K562 (cell line): ENCODE measurements around the gene TOR1B. TPM values are rescaled to one million over a fixed set of nuclear protein-coding genes. Genes with fewer than 3 reads are reported as not detected.

Source experiments
- ATAC-seq: fragments of 200-7000 bp; cut with Tn5 transposase; 3 replicates; pipeline ENCODE4 v1.9.1; 2020; ENCODE audit warnings: moderate library complexity
- BruUV-seq: library from RNA; stranded (reverse); fragments of 400-500 nt; replicated peaks from 2 replicates; lab custom pipeline; 2021; lab: Mats Ljungman, UMichigan
- CTCF ChIA-PET: fragments of 300-600 bp; formaldehyde crosslinking; extraction: SDS; loops from one replicate; lab custom pipeline; 2021; ENCODE audit warnings: low intra/inter-chr PET ratio; lab: Yijun Ruan, JAX
- POLR2A ChIA-PET: fragments of 300-600, 350-650 bp; sonication (Branson Sonifier 250); formaldehyde crosslinking; extraction: SDS; loops from one replicate; lab custom pipeline; 2021; ENCODE audit warnings: antibody characterized with exemption, inconsistent platforms; lab: Yijun Ruan, JAX
- DNase-seq, 4 experiments: peaks; one replicate each; pipeline versions ENCODE4 v3.0.0 to v3.0.0-alpha.2; 2011 to 2018; ENCODE audit warnings: low spot score in 3 of 4, mixed read lengths in 3 of 4; ENCODE audit errors: extremely low read depth in 1 of 4
- FAIRE-seq: peaks from 2 replicates; lab custom pipeline; 2011; peaks lifted over from hg19 to GRCh38; lab: Jason Lieb, UNC
- H2AFZ ChIP-seq: 2 replicates; pipeline ENCODE4 v1.6.0; 2011; ENCODE audit warnings: low read depth, low read length, control low read depth, inconsistent platforms
- H3K27ac ChIP-seq: fragments of 200-600 bp; 3 replicates; pipeline ENCODE4 v1.8.0; 2011; ENCODE audit warnings: low read depth, mild to moderate bottlenecking, control low read depth, inconsistent platforms, low read length, moderate library complexity, mixed read lengths; ENCODE audit errors: extremely low read depth
- H3K27me3 ChIP-seq, 2 experiments: fragments of 300-600 bp in 1 of 2; 2 replicates in 1 of 2; 3 replicates in 1 of 2; pipeline versions ENCODE4 v1.6.0 to v1.8.0; 2011; ENCODE audit warnings: inconsistent platforms in 2 of 2, low read length in 2 of 2, mild to moderate bottlenecking in 1 of 2, mixed read lengths in 1 of 2, moderate library complexity in 1 of 2; ENCODE audit not compliant: control insufficient read depth in 2 of 2, insufficient read depth in 2 of 2
- H3K36me3 ChIP-seq: fragments of 300-600 bp; 3 replicates; pipeline ENCODE4 v1.8.0; 2011; ENCODE audit warnings: mild to moderate bottlenecking, low read length, inconsistent platforms; ENCODE audit not compliant: control insufficient read depth, insufficient read depth
- H3K4me1 ChIP-seq, 2 experiments: fragments of 200-600 bp in 1 of 2; replicated peaks in 1 of 2; 2 replicates in 1 of 2; 3 replicates in 1 of 2; pipeline versions ENCODE4 v1.5.1 to v1.8.0; 2011; ENCODE audit warnings: inconsistent platforms in 2 of 2, low read length in 2 of 2, mild to moderate bottlenecking in 1 of 2, mixed read lengths in 1 of 2, moderate library complexity in 1 of 2; ENCODE audit not compliant: control insufficient read depth in 2 of 2, insufficient read depth in 2 of 2
- H3K4me2 ChIP-seq: 2 replicates; pipeline ENCODE4 v1.6.1; 2011; ENCODE audit warnings: low read length, control low read depth, inconsistent platforms, mixed read lengths; ENCODE audit not compliant: insufficient read depth
- H3K4me3 ChIP-seq: fragments of 200-600 bp; sonication (generic), shearing (Covaris generic); 2 replicates; pipeline ENCODE4 v1.5.1; 2016; ENCODE audit warnings: control low read depth, inconsistent platforms
- H3K79me2 ChIP-seq: fragments of 200-600 bp; 3 replicates; pipeline ENCODE4 v1.8.0; 2011; ENCODE audit warnings: low read length, inconsistent platforms; ENCODE audit not compliant: control insufficient read depth, insufficient read depth
- H3K9ac ChIP-seq, 2 experiments: 2 replicates each; pipeline versions ENCODE4 v1.6.0 to v1.6.1; 2011; ENCODE audit warnings: low read depth in 2 of 2, low read length in 2 of 2, control low read depth in 1 of 2, inconsistent platforms in 1 of 2, mild to moderate bottlenecking in 1 of 2, mixed read lengths in 1 of 2; ENCODE audit not compliant: insufficient read depth in 1 of 2
- H3K9me1 ChIP-seq: one replicate; pipeline ENCODE4 v1.6.0; 2011; ENCODE audit warnings: inconsistent platforms, mild to moderate bottlenecking, low read length, moderate library complexity; ENCODE audit not compliant: control insufficient read depth, insufficient read depth
- H3K9me3 ChIP-seq: replicated peaks from 2 replicates; pipeline ENCODE4 v1.5.1; 2011; ENCODE audit warnings: low read depth, low read length, inconsistent platforms; ENCODE audit not compliant: control insufficient read depth, insufficient read depth
- H4K20me1 ChIP-seq: replicated peaks from 2 replicates; pipeline ENCODE4 v1.6.1; 2011; ENCODE audit warnings: low read length, inconsistent platforms, mixed read lengths; ENCODE audit not compliant: control insufficient read depth, insufficient read depth
- CAMTA2 ChIP-seq: fragments of 250-450 bp; sonication (Bioruptor Pico); conservative IDR thresholded peaks from 2 replicates; pipeline ENCODE4 v1.5.1; 2022
- CBFB ChIP-seq: sonication (generic); formaldehyde crosslinking; IDR thresholded peaks from 2 replicates; pipeline ENCODE4 v1.4.0; 2020; ENCODE audit warnings: mild to moderate bottlenecking, missing genetic modification reagents
- CHAMP1 ChIP-seq: fragments of 450-650 bp; IDR thresholded peaks from 2 replicates; pipeline ENCODE4 v1.6.1; 2016; ENCODE audit warnings: mild to moderate bottlenecking
- IFI16 ChIP-seq: fragments of 250-450 bp; sonication (Bioruptor Pico); IDR thresholded peaks from 2 replicates; pipeline ENCODE4 v2.1.2; 2022; ENCODE audit warnings: mild to moderate bottlenecking, inconsistent platforms
- SPI1 ChIP-seq: IDR thresholded peaks from 2 replicates; pipeline ENCODE4 v1.6.1; 2011; ENCODE audit warnings: low read depth, low read length, control low read depth, borderline replicate concordance
- ZHX1 ChIP-seq: fragments of 150-350 bp; conservative IDR thresholded peaks from 2 replicates; pipeline ENCODE4 v1.6.1; 2014; ENCODE audit warnings: low read length
- ZNF224 ChIP-seq: sonication (generic); formaldehyde crosslinking; IDR thresholded peaks from 2 replicates; pipeline ENCODE4 v1.8.0; 2022; ENCODE audit warnings: mild to moderate bottlenecking, missing genetic modification reagents
- WGBS: fragments of 100-300 bp; shearing (Covaris generic); methylation state at CpG from one replicate; pipeline ENCODE4 v1.1.6; 2016; ENCODE audit warnings: low coverage, mixed read lengths; ENCODE audit not compliant: insufficient coverage; ENCODE audit errors: missing lambda C conversion rate; 5-methylcytosine and 5-hydroxymethylcytosine counted together
- in situ Hi-C: fragments of 300-500 bp; cut with MboI; formaldehyde crosslinking; loops from 4 replicates; pipeline ENCODE4 v1.15.0; 2018; ENCODE audit warnings: inconsistent platforms, mixed read lengths
- intact Hi-C: fragments of 100-400 bp; cut with micrococcal nuclease; formaldehyde crosslinking; loops from 2 replicates; pipeline ENCODE4 v1.14.2; 2022
- polyA plus RNA-seq, 8 experiments: library from polyadenylated mRNA; depleted of rRNA in 4 of 8; stranded (reverse) in 5 of 8; unstranded in 3 of 8; fragments of >200 nt; fragmentation: Nextera tagmentation in 2 of 8; fragmentation: Illumina TruSeq in 1 of 8; extraction: Ambion mirVana in 2 of 8; extraction: Trizol in 1 of 8; gene quantifications; 2 replicates each; pipeline versions ENCODE4 v1.2.1 to v1.2.3, GENCODE V29; 2011 to 2014; ENCODE audit warnings: inconsistent platforms in 1 of 8, missing spikeins in 1 of 8
- total RNA-seq, 7 experiments: library from RNA; depleted of rRNA in 6 of 7; stranded (reverse); fragments of >200 nt in 6 of 7; fragmentation: Illumina TruSeq in 2 of 7; extraction: Trizol in 2 of 7; gene quantifications; 2 replicates each; pipeline versions ENCODE4 v1.2.1 to v1.2.3, GENCODE V29; 2011 to 2021; ENCODE audit warnings: low replicate concordance in 1 of 7
- TF ChIP-seq, protein P1 (sequence below): fragments of 450-650 bp; IDR thresholded peaks from 2 replicates; pipeline ENCODE4 v1.6.1; 2016

The TOR1B gene
- total and polyA plus RNA-seq, 9 of the 15 experiments (the other 6 are each of a cell fraction or from before 2014, with no cell fraction given): 4.2 to 36.5 (median 24.6) TPM

DNA sequence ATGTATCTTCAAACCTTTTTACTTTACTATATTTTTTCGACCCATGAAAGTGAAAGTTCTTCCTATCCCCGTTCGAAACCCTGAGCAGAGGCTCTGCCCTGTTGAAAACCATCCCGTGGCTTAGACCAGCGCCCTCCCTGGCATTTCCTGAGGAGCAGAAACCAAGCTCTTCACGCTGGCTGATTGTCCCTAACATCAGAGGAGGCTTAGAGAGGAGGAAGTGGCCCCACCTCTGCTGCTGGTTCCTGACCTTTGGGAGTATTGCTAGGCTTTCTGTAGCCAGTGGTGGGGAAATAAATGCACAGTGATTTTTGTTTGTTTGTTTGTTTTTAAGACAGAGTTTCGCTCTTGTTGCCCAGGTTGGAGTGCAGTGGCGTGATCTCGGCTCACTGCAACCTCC is 45.9 kb upstream of the TOR1B start:
- H3K27ac ChIP-seq: no peak overlapping the region
- H3K4me3 ChIP-seq: no peak overlapping the region
- no peaks in the 10 kb centered on the region for H3K9me1 ChIP-seq
- H3K79me2 ChIP-seq: no peaks in the 10 kb centered on the region
- H2AFZ ChIP-seq: no peak overlapping the region
- TF ChIP-seq CAMTA2 (CRISPR knock-in tag) (no peak), SPI1 (peak; percentile 72; the same call in 1 of the 2 replicates)
- no peaks in the 10 kb centered on the region for H3K9me3 ChIP-seq
- intact Hi-C loops (no loop called here), in situ Hi-C loops (no loop called here)
- DNase-seq (no peak), ATAC-seq (no peak), FAIRE-seq (no peak)
- peaks cover 28 to 38% of the 10 kb centered on the region in 2 experiments for H3K27me3 ChIP-seq
- WGBS: 47% methylated on average over 9 of the region's 9 CpGs
- no peak overlapping the region for H3K9ac ChIP-seq
- no peaks in the 10 kb centered on the region for H3K36me3 ChIP-seq
- ChIA-PET POLR2A (interaction anchor here (1.1 to 2.7 kb wide), 4 partner anchors 10 to 23 kb away, joined by 3 to 12 read pairs (median 6); no protein-coding TSS in a partner anchor), CTCF (no interaction called here)
- no TSS peak for BruUV-seq
- H3K4me1 ChIP-seq: peaks cover 27 to 32% of the 10 kb centered on the region in 2 experiments
- H3K4me2 ChIP-seq: no peak overlapping the region
- 0 out of 2 replicates have a peak, but pooled peaks cover 5% of the 10 kb centered on the region for H4K20me1 ChIP-seq

DNA sequence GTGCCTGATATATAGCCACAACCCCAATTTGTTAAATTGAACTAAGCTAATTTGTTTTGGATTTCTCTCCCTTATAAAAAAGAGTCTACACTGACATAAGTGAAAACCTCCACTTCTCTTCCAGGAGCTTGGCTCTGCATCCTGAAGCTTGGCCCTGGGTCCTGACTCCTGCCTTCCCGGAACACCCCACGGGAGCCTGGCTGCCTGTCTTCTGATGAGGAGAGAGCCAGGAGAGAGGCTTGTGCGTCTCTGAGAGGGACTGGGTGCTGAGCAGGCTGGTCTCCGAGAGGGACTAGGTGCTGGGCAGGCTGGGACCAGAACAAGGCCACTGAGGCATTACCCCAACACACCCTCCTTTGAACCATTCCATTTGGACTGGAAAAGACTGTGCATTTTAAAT is 43.7 kb upstream of the TOR1B start:
- H3K27ac ChIP-seq: no peak overlapping the region
- in situ Hi-C loops: no loop called here
- H3K4me1 ChIP-seq: peaks cover 23 to 26% of the 10 kb centered on the region in 2 experiments
- no peaks in the 10 kb centered on the region for H3K9me1 ChIP-seq
- no peak overlapping the region for H3K4me3 ChIP-seq
- POLR2A ChIA-PET: interaction anchor here (0.6 to 1.5 kb wide), 7 partner anchors 9 to 263 kb away, joined by 3 to 6 read pairs (median 4); no protein-coding TSS in a partner anchor
- no peaks in the 10 kb centered on the region for H3K36me3 ChIP-seq
- FAIRE-seq: no peak
- WGBS: 60% methylated on average over 4 of the region's 4 CpGs
- H3K27me3 ChIP-seq: peaks cover 10 to 17% of the 10 kb centered on the region in 2 experiments; a peak in 4 of 5 replicates
- no peak overlapping the region for H2AFZ ChIP-seq
- H4K20me1 ChIP-seq: 0 out of 2 replicates have a peak, but pooled peaks cover 5% of the 10 kb centered on the region
- H3K9me3 ChIP-seq: no peaks in the 10 kb centered on the region
- TF ChIP-seq CBFB (CRISPR knock-in tag): peak; percentile 33; the same call in 1 of the 2 replicates
- no peak for TF ChIP-seq ZNF224 (CRISPR knock-in tag)
- TF ChIP-seq, protein P1, sequence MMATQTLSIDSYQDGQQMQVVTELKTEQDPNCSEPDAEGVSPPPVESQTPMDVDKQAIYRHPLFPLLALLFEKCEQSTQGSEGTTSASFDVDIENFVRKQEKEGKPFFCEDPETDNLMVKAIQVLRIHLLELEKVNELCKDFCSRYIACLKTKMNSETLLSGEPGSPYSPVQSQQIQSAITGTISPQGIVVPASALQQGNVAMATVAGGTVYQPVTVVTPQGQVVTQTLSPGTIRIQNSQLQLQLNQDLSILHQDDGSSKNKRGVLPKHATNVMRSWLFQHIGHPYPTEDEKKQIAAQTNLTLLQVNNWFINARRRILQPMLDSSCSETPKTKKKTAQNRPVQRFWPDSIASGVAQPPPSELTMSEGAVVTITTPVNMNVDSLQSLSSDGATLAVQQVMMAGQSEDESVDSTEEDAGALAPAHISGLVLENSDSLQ: 0 out of 2 replicates have a peak, but pooled peaks have one; percentile 3
- no peak for TF ChIP-seq IFI16 (CRISPR knock-in tag)
- no peak for TF ChIP-seq ZHX1
- no peak for TF ChIP-seq CHAMP1
- intact Hi-C loops: loop anchor here (1.0 kb wide), 1 partner anchor 17 kb away; no protein-coding TSS in a partner anchor
- H3K4me2 ChIP-seq: no peak overlapping the region
- no peak for ATAC-seq
- H3K9ac ChIP-seq: no peak overlapping the region
- BruUV-seq: no TSS peak
- peak in 1 of 4 experiments; percentile 14 for DNase-seq
- H3K79me2 ChIP-seq: no peaks in the 10 kb centered on the region
- CTCF ChIA-PET: no interaction called here
